ENCODE results near the gene ACSM2B.

- TF ChIP-seq CTCF (IDR thresholded peaks at IDR 0.05; ENCODE audit: insufficient read depth, low read length, poor library complexity, severe bottlenecking) (no peak), EZH2phosphoT487 (conservative IDR thresholded peaks at IDR 0.05; ENCODE audit: low read length) (no peak)
Measured at GRCh38 chr16:20566864-20567263, 9.3 kb downstream of the ACSM2B start.

All from SU-DHL-6 (cell line).